H1 (cell line): ENCODE measurements around the gene ANKRD65. TPM values are rescaled to one million over a fixed set of nuclear protein-coding genes. Genes with fewer than 3 reads are reported as not detected.
A peak's percentile ranks its signal among the peaks of the same experiment; 100 is the strongest.

ENCODE experiments used
- CTCF ChIA-PET: fragments of 300-600 bp; sonication (Branson Sonifier 250); formaldehyde crosslinking; loops from one replicate; lab custom pipeline; 2021; ENCODE audit not compliant: partially characterized antibody; lab: Charles Lee
- POLR2A ChIA-PET: fragments of 300-600 bp; sonication (Branson Sonifier 250); formaldehyde crosslinking; loops from one replicate; lab custom pipeline; 2021; ENCODE audit warnings: inconsistent platforms; ENCODE audit not compliant: partially characterized antibody; lab: Charles Lee
- DNase-seq, 2 experiments: peaks; one replicate each; pipeline versions ENCODE4 v3.0.0 to v3.0.0-alpha.2; 2010 to 2022; ENCODE audit warnings: low spot score in 2 of 2, low read depth in 1 of 2, mixed read lengths in 1 of 2
- FAIRE-seq: peaks from 2 replicates; lab custom pipeline; 2011; peaks lifted over from hg19 to GRCh38; lab: Jason Lieb, UNC
- H2AFZ ChIP-seq: 2 replicates; pipeline ENCODE4 v1.8.1; 2012; ENCODE audit warnings: low read length, inconsistent platforms
- H2AK5ac ChIP-seq: 2 replicates; pipeline ENCODE4 v1.6.1; 2013; ENCODE audit warnings: low read depth, low read length
- H2BK120ac ChIP-seq: replicated peaks from 2 replicates; pipeline ENCODE3; 2013; ENCODE audit warnings: low read depth, low read length, inconsistent platforms
- H2BK12ac ChIP-seq: 2 replicates; pipeline ENCODE4 v1.6.1; 2013; ENCODE audit warnings: low read depth, low read length
- H2BK15ac ChIP-seq: 2 replicates; pipeline ENCODE4 v1.6.1; 2013; ENCODE audit warnings: low read length
- H2BK20ac ChIP-seq: 2 replicates; pipeline ENCODE4 v1.6.1; 2013; ENCODE audit warnings: low read length
- H2BK5ac ChIP-seq: 2 replicates; pipeline ENCODE4 v1.6.1; 2013; ENCODE audit warnings: low read depth, low read length
- H3K14ac ChIP-seq: 2 replicates; pipeline ENCODE4 v1.6.1; 2013; ENCODE audit warnings: inconsistent platforms; ENCODE audit not compliant: insufficient read length
- H3K18ac ChIP-seq: 2 replicates; pipeline ENCODE4 v1.6.1; 2013; ENCODE audit warnings: low read length; ENCODE audit errors: extremely low read depth
- H3K23ac ChIP-seq: 2 replicates; pipeline ENCODE4 v1.6.1; 2013; ENCODE audit warnings: inconsistent platforms; ENCODE audit not compliant: insufficient read length
- H3K23me2 ChIP-seq: 2 replicates; pipeline ENCODE4 v1.6.1; 2013; ENCODE audit warnings: low read depth, low read length
- H3K27ac ChIP-seq: 2 replicates; pipeline ENCODE4 v1.6.1; 2011; ENCODE audit warnings: low read depth, low read length, inconsistent platforms
- H3K27me3 ChIP-seq, 4 experiments: replicated peaks in 1 of 4; 1 replicate in 1 of 4; 2 replicates in 3 of 4; pipeline versions ENCODE4 v1.6.1 to v1.8.1; 2011 to 2013; ENCODE audit warnings: low read length in 3 of 4, mild to moderate bottlenecking in 3 of 4, inconsistent platforms in 2 of 4, mixed read lengths in 2 of 4, moderate library complexity in 1 of 4; ENCODE audit not compliant: control insufficient read depth in 3 of 4, insufficient read depth in 3 of 4; ENCODE audit errors: extremely low read depth in 1 of 4
- H3K36me3 ChIP-seq, 4 experiments: 2 replicates each; pipeline versions ENCODE4 v1.6.1 to v1.8.1; 2011 to 2013; ENCODE audit warnings: mild to moderate bottlenecking in 4 of 4, low read length in 3 of 4, moderate library complexity in 2 of 4, control low read depth in 1 of 4, inconsistent platforms in 1 of 4; ENCODE audit not compliant: insufficient read depth in 4 of 4, control insufficient read depth in 2 of 4
- H3K4ac ChIP-seq: replicated peaks from 2 replicates; pipeline ENCODE3; 2013; ENCODE audit warnings: low read length, low read depth, mixed read lengths, inconsistent platforms; ENCODE audit not compliant: insufficient read length
- H3K4me1 ChIP-seq, 4 experiments: replicated peaks in 1 of 4; 1 replicate in 1 of 4; 2 replicates in 3 of 4; pipeline versions ENCODE4 v1.6.1 to v1.8.1; 2011 to 2013; ENCODE audit warnings: low read length in 3 of 4, inconsistent platforms in 2 of 4, mixed read lengths in 1 of 4; ENCODE audit not compliant: insufficient read depth in 4 of 4, control insufficient read depth in 3 of 4
- H3K4me2 ChIP-seq, 2 experiments: 2 replicates each; pipeline versions ENCODE4 v1.6.1 to v1.8.1; 2011 to 2013; ENCODE audit warnings: low read depth in 2 of 2, low read length in 2 of 2, control low read depth in 1 of 2, inconsistent platforms in 1 of 2, mild to moderate bottlenecking in 1 of 2; ENCODE audit not compliant: insufficient read depth in 1 of 2
- H3K4me3 ChIP-seq, 4 experiments: fragments of 200-600, 300-600 bp in 1 of 4; sonication (generic), shearing (Covaris generic), sonication (Bioruptor Twin) in 1 of 4; 2 replicates each; pipeline versions ENCODE4 v1.5.1 to v1.8.1; 2011 to 2016; ENCODE audit warnings: low read length in 4 of 4, low read depth in 3 of 4, control low read depth in 2 of 4, inconsistent platforms in 2 of 4, mild to moderate bottlenecking in 2 of 4, mixed read lengths in 1 of 4, moderate library complexity in 1 of 4; ENCODE audit not compliant: insufficient read depth in 2 of 4; ENCODE audit errors: extremely low read depth in 1 of 4
- H3K56ac ChIP-seq: replicated peaks from 2 replicates; pipeline ENCODE3; 2013; ENCODE audit warnings: low read depth, mild to moderate bottlenecking, mixed read lengths, low read length, inconsistent platforms; ENCODE audit not compliant: insufficient read length
- H3K79me1 ChIP-seq: 2 replicates; pipeline ENCODE4 v1.6.1; 2013; ENCODE audit warnings: low read depth, low read length, control low read depth
- H3K79me2 ChIP-seq, 2 experiments: 2 replicates each; pipeline versions ENCODE4 v1.6.1 to v1.8.1; 2012 to 2013; ENCODE audit warnings: low read length in 2 of 2, mild to moderate bottlenecking in 2 of 2, inconsistent platforms in 1 of 2; ENCODE audit not compliant: insufficient read depth in 2 of 2, control insufficient read depth in 1 of 2
- H3K9ac ChIP-seq, 4 experiments: replicated peaks in 1 of 4; 1 replicate in 1 of 4; 2 replicates in 3 of 4; pipeline versions ENCODE4 v1.6.1 to v1.8.1; 2011 to 2013; ENCODE audit warnings: low read depth in 3 of 4, low read length in 3 of 4, control low read depth in 2 of 4, mild to moderate bottlenecking in 2 of 4, moderate library complexity in 2 of 4, inconsistent platforms in 1 of 4; ENCODE audit errors: extremely low read depth in 1 of 4
- H3K9me3 ChIP-seq, 2 experiments: 2 replicates each; pipeline versions ENCODE4 v1.6.1 to v1.8.1; 2012 to 2013; ENCODE audit warnings: mild to moderate bottlenecking in 2 of 2, moderate library complexity in 2 of 2, control low read depth in 1 of 2, inconsistent platforms in 1 of 2, low read depth in 1 of 2, low read length in 1 of 2, mixed read lengths in 1 of 2; ENCODE audit not compliant: insufficient read depth in 2 of 2
- H4K20me1 ChIP-seq, 2 experiments: replicated peaks in 1 of 2; 2 replicates each; pipeline versions ENCODE3 to v1.8.1; 2011 to 2013; ENCODE audit warnings: inconsistent platforms in 2 of 2, low read length in 2 of 2, mild to moderate bottlenecking in 1 of 2; ENCODE audit not compliant: insufficient read depth in 2 of 2, control insufficient read depth in 1 of 2
- H4K5ac ChIP-seq: 2 replicates; pipeline ENCODE4 v1.6.1; 2013; ENCODE audit warnings: low read length, low read depth, mixed read lengths, inconsistent platforms; ENCODE audit not compliant: insufficient read length
- H4K8ac ChIP-seq: 2 replicates; pipeline ENCODE4 v1.8.0; 2013; ENCODE audit warnings: mild to moderate bottlenecking, moderate library complexity, low read length, inconsistent platforms; ENCODE audit not compliant: insufficient read depth; ENCODE audit errors: extremely low read depth
- H4K91ac ChIP-seq: replicated peaks from 2 replicates; pipeline ENCODE3; 2013; ENCODE audit warnings: low read length, mixed read lengths, inconsistent platforms; ENCODE audit not compliant: insufficient read length
- BCL11A ChIP-seq, 2 experiments: IDR thresholded peaks; one replicate each; pipeline ENCODE4 v1.6.1; 2011; ENCODE audit warnings: low read depth in 2 of 2, low read length in 2 of 2, mild to moderate bottlenecking in 2 of 2
- BRCA1 ChIP-seq: IDR thresholded peaks from 2 replicates; pipeline ENCODE4 v1.6.1; 2012; ENCODE audit warnings: low read depth, low read length, improper control_type of control experiment
- GTF2F1 ChIP-seq: IDR thresholded peaks from 2 replicates; pipeline ENCODE4 v1.6.1; 2012; ENCODE audit warnings: low read depth, low read length, improper control_type of control experiment, borderline replicate concordance
- POLR2A ChIP-seq, 2 experiments: IDR thresholded peaks; 1 replicate in 1 of 2; 2 replicates in 1 of 2; pipeline ENCODE4 v1.6.1; 2011; ENCODE audit warnings: low read depth in 2 of 2, low read length in 2 of 2, mild to moderate bottlenecking in 2 of 2; ENCODE audit errors: control extremely low read depth in 1 of 2
- POU5F1 ChIP-seq: IDR thresholded peaks from 2 replicates; pipeline ENCODE4 v1.6.1; 2011; ENCODE audit warnings: low read depth, mild to moderate bottlenecking, low read length, moderate library complexity
- SAP30 ChIP-seq: fragments of 300-600 bp; sonication (generic); IDR thresholded peaks from 2 replicates; pipeline ENCODE4 v1.7.1; 2012; ENCODE audit warnings: low read length, moderate library complexity, mild to moderate bottlenecking, inconsistent platforms; ENCODE audit not compliant: insufficient read depth, insufficient replicate concordance
- SP2 ChIP-seq: IDR thresholded peaks from 2 replicates; pipeline ENCODE4 v1.6.1; 2012; ENCODE audit warnings: mild to moderate bottlenecking, low read length, inconsistent platforms
- TAF7 ChIP-seq: optimal IDR thresholded peaks from 2 replicates; pipeline ENCODE3; 2011; ENCODE audit warnings: low read depth, mild to moderate bottlenecking, inconsistent platforms, low read length, moderate library complexity, borderline replicate concordance
- TCF12 ChIP-seq: IDR thresholded peaks from 2 replicates; pipeline ENCODE4 v1.6.1; 2011; ENCODE audit warnings: low read depth, mild to moderate bottlenecking, low read length
- WGBS, 2 experiments: shearing (Covaris generic) in 1 of 2; methylation state at CpG; one replicate each; pipeline versions ENCODE4 v1.1.6 to v1.1.7; 2013 to 2015; ENCODE audit warnings: low lambda C conversion rate in 2 of 2, mixed read lengths in 2 of 2, inconsistent platforms in 1 of 2, low coverage in 1 of 2, missing lambda C conversion rate in 1 of 2; ENCODE audit not compliant: insufficient replicate concordance in 2 of 2, insufficient coverage in 1 of 2, insufficient read length in 1 of 2; ENCODE audit errors: extremely low coverage in 1 of 2, missing lambda C conversion rate in 1 of 2; 5-methylcytosine and 5-hydroxymethylcytosine counted together
- polyA plus RNA-seq, 7 experiments: library from polyadenylated mRNA; depleted of rRNA in 3 of 7; stranded (reverse) in 5 of 7; unstranded in 2 of 7; fragments of >200 nt in 5 of 7; fragments of 200-250 nt in 2 of 7; gene quantifications; 1 replicate in 5 of 7; 2 replicates in 1 of 7; 4 replicates in 1 of 7; pipeline versions ENCODE4 v1.2.1 to v1.2.3, GENCODE V29; 2011 to 2013; ENCODE audit warnings: missing spikeins in 2 of 7, mixed read lengths in 2 of 7
- total RNA-seq: library from RNA; stranded (reverse); fragmentation: NEBNext Ultra II Directional; extraction: Animal tissue kit (Norgen Biotek cat#: 25700); gene quantifications from 2 replicates; pipeline ENCODE4 v1.2.1, GENCODE V29; 2021

Gene ANKRD65
- total and polyA plus RNA-seq, 2 of the 8 experiments (the other 6 are each of a cell fraction or from before 2014, with no cell fraction given): 1.8 to 2.0 TPM

DNA sequence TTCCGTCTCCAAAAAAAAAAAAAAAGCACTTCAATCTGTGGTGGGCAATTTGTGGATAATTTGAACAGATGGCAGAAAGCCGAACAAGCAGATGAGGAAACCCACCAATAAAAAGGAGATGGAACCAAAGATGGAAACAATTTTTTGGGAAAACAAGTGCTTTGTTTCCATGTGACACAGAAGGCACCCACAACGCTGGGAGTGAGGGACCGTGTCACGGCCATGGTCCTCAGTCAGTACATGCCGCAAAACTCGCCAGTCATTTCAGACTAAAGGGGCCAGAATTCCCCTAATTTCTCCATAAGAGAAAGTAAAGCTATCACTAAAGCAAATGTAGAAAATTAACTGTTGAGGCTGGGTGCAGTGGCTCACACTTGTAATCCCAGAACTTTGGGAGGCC lies 27.0 kb downstream of the ANKRD65 start:
- Histone ChIP-seq H2AFZ (no peak overlapping the region), H2BK5ac (no peak overlapping the region), H3K4me2 (no peak overlapping the region), H3K36me3 (peaks cover 52 to 82% (median 67%) of the 10 kb centered on the region in 4 experiments), H2BK15ac (no peak overlapping the region), H3K14ac (no peak overlapping the region), H3K9ac (no peak overlapping the region), H3K79me2 (peaks cover 6 to 36% of the 10 kb centered on the region in 2 experiments; a peak in 3 of 4 replicates), H3K23ac (no peak overlapping the region), H3K18ac (no peak overlapping the region), H2BK12ac (no peak overlapping the region), H3K56ac (no peak overlapping the region), H3K4ac (no peak overlapping the region), H4K8ac (peak overlapping the region; percentile 36; the same call in 1 of the 2 replicates), H3K4me3 (no peak overlapping the region), H3K27me3 (no peaks in the 10 kb centered on the region), H3K27ac (no peak overlapping the region), H3K79me1 (peaks cover 9% of the 10 kb centered on the region)
- 91% methylated on average over 7 of the region's 7 CpGs; no CpG with 5 or more reads in 1 of the 2 experiments for WGBS, 2 experiments
- DNase-seq: no peak
- TF ChIP-seq TCF12 (no peak), POU5F1 (no peak), POLR2A (IDR thresholded peaks at IDR 0.05; ENCODE audit: control extremely low read depth in 1 of 2, low read depth in 2 of 2, low read length in 2 of 2) (no peak), TAF7 (no peak), SAP30 (no peak), SP2 (no peak), BCL11A (IDR thresholded peaks at IDR 0.05; ENCODE audit: low read depth in 2 of 2, low read length in 2 of 2) (no peak), BRCA1 (no peak), GTF2F1 (no peak)
- TF ChIP-seq, all 59 proteins: peak for 0
- no peak overlapping the region for H2BK120ac ChIP-seq
- H3K23me2 ChIP-seq: peaks cover 8% of the 10 kb centered on the region
- POLR2A ChIA-PET: interaction anchor here (20.0 to 33.4 kb wide), 3 partner anchors 2 to 37 kb away, joined by 515 to 719 read pairs (median 719); partner anchors contain the start of genes ANKRD65, AURKAIP1, CCNL2 and MRPL20
- H4K20me1 ChIP-seq: peaks cover 6 to 14% of the 10 kb centered on the region in 2 experiments
- H3K4me1 ChIP-seq: peaks cover 0 to 7% (median 4%) of the 10 kb centered on the region in 4 experiments; a peak in 3 of 7 replicates
- no peak for FAIRE-seq
- CTCF ChIA-PET: interaction anchor here (1.8 kb wide), 1 partner anchor 44 kb away, joined by 3 read pairs; no protein-coding TSS in a partner anchor
- H4K5ac ChIP-seq: no peak overlapping the region
- H2AK5ac ChIP-seq: no peak overlapping the region
- H4K91ac ChIP-seq: no peak overlapping the region
- no peak overlapping the region for H2BK20ac ChIP-seq
- H3K9me3 ChIP-seq: no peaks in the 10 kb centered on the region
